ENCODE results near the gene RNF144A. TPM values are rescaled to one million over a fixed set of nuclear protein-coding genes. Genes with fewer than 3 reads are reported as not detected.

The RNF144A gene
- total RNA-seq, 1 experiment from 2014 or later = 10.6 TPM

GRCh38 chr2:6970551-6970950 is 53.3 kb downstream of the RNF144A start:
- Mint-ChIP-seq H3K9me3 (peaks cover 0 to 2% of the 10 kb centered on the region in 2 experiments; a peak in 1 of 5 replicates), H3K36me3 (ENCODE audit: insufficient read depth in 1 of 3, low read depth in 3 of 3) (peaks cover 5 to 13% (median 5%) of the 10 kb centered on the region in 3 experiments; a peak in 5 of 7 replicates), H3K4me3 (no peak overlapping the region), H3K27me3 (ENCODE audit: low read depth) (no peaks in the 10 kb centered on the region), H3K4me1 (peaks cover 0 to 7% of the 10 kb centered on the region in 2 experiments; a peak in 2 of 4 replicates), H3K27ac (no peak overlapping the region)
- Histone ChIP-seq H3K79me1 (ENCODE audit: insufficient read depth, low read depth, low read length, poor library complexity, severe bottlenecking) (no peaks in the 10 kb centered on the region), H4K20me1 (ENCODE audit: control insufficient read depth, insufficient read depth, insufficient read length) (no peaks in the 10 kb centered on the region), H2BK120ac (ENCODE audit: low read depth, low read length, poor library complexity, severe bottlenecking) (no peak overlapping the region), H2BK20ac (ENCODE audit: low read depth, low read length, poor library complexity, severe bottlenecking) (no peak overlapping the region), H3K9me3 (ENCODE audit: control insufficient read depth, low read depth, low read length) (no peaks in the 10 kb centered on the region), H3T11ph (ENCODE audit: low read length) (no peak overlapping the region), H3K9ac (ENCODE audit: extremely low read depth, insufficient read length, low read length) (no peak overlapping the region), H3K4me1 (ENCODE audit: insufficient read depth, low read length) (no peaks in the 10 kb centered on the region), H3K27me3 (ENCODE audit: insufficient read depth, low read length) (no peaks in the 10 kb centered on the region), H2AK5ac (ENCODE audit: insufficient read length, low read length) (no peak overlapping the region), H4K91ac (ENCODE audit: insufficient read length, low read depth, low read length) (no peak overlapping the region), H4K5ac (ENCODE audit: insufficient read length, low read depth, low read length) (no peak overlapping the region), H3K23me2 (ENCODE audit: insufficient read length, low read depth, low read length, poor library complexity, severe bottlenecking) (no peaks in the 10 kb centered on the region), H3K14ac (ENCODE audit: insufficient read depth, low read length) (no peak overlapping the region), H4K8ac (replicated peaks; ENCODE audit: insufficient read length, low read depth, low read length) (no peak overlapping the region), H2BK12ac (ENCODE audit: insufficient read length, low read depth, low read length) (no peak overlapping the region), H3K23ac (ENCODE audit: insufficient read length, low read depth, low read length) (no peak overlapping the region), H3K18ac (ENCODE audit: insufficient read length, low read depth, low read length) (no peak overlapping the region), H3K4me2 (ENCODE audit: insufficient read depth, insufficient read length, low read length) (no peak overlapping the region), H3K56ac (ENCODE audit: insufficient read length, low read depth, low read length) (no peak overlapping the region), H2BK5ac (ENCODE audit: insufficient read length, low read length) (no peak overlapping the region), H3K79me2 (ENCODE audit: insufficient read depth, low read length) (0 out of 2 replicates have a peak, but pooled peaks cover 2% of the 10 kb centered on the region), H2BK15ac (ENCODE audit: low read depth, low read length) (no peak overlapping the region), H2AFZ (ENCODE audit: low read length) (no peak overlapping the region), H3K27ac (ENCODE audit: insufficient read length, low read depth, low read length) (no peak overlapping the region), H3K4ac (ENCODE audit: low read depth, low read length) (no peak overlapping the region)
- DNase-seq = no peak
- TF ChIP-seq, protein P1, sequence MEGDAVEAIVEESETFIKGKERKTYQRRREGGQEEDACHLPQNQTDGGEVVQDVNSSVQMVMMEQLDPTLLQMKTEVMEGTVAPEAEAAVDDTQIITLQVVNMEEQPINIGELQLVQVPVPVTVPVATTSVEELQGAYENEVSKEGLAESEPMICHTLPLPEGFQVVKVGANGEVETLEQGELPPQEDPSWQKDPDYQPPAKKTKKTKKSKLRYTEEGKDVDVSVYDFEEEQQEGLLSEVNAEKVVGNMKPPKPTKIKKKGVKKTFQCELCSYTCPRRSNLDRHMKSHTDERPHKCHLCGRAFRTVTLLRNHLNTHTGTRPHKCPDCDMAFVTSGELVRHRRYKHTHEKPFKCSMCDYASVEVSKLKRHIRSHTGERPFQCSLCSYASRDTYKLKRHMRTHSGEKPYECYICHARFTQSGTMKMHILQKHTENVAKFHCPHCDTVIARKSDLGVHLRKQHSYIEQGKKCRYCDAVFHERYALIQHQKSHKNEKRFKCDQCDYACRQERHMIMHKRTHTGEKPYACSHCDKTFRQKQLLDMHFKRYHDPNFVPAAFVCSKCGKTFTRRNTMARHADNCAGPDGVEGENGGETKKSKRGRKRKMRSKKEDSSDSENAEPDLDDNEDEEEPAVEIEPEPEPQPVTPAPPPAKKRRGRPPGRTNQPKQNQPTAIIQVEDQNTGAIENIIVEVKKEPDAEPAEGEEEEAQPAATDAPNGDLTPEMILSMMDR (conservative IDR thresholded peaks at IDR 0.05) = no peak
- WGBS (ENCODE audit: extremely low coverage, insufficient read length, low lambda C conversion rate) = no CpG with 5 or more reads among the region's 1 CpG

Data from H9 (cell line).